HCT116 (cell line): ENCODE data around the gene IL1RL1.

ENCODE experiments used
- CEBPB ChIP-seq: IDR thresholded peaks from 2 replicates; pipeline ENCODE4 v1.6.1; 2012; ENCODE audit warnings: low read depth
- EZH2 ChIP-seq: fragments of 200-600 bp; sonication (generic); IDR thresholded peaks from 2 replicates; pipeline ENCODE4 v1.6.1; 2017; ENCODE audit warnings: antibody characterized with exemption, mixed run types
- POLR2A ChIP-seq: IDR thresholded peaks from 2 replicates; pipeline ENCODE4 v1.7.0; 2011; ENCODE audit warnings: borderline replicate concordance; ENCODE audit not compliant: insufficient read depth, insufficient read length; ENCODE audit errors: extremely low read depth
- POLR2AphosphoS5 ChIP-seq: IDR thresholded peaks from 2 replicates; pipeline ENCODE4 v1.6.1; 2011; ENCODE audit warnings: mild to moderate bottlenecking, low read depth, low read length, moderate library complexity
- SIN3A ChIP-seq: IDR thresholded peaks from 2 replicates; pipeline ENCODE4 v1.6.1; 2012; ENCODE audit warnings: low read depth
- SRF ChIP-seq: IDR thresholded peaks from 2 replicates; pipeline ENCODE4 v1.6.1; 2012; ENCODE audit warnings: low read depth
- YY1 ChIP-seq: IDR thresholded peaks from 2 replicates; pipeline ENCODE4 v1.6.1; 2011; ENCODE audit warnings: low read length, low read depth, moderate library complexity, mild to moderate bottlenecking; ENCODE audit not compliant: insufficient replicate concordance; ENCODE audit errors: extremely low read depth
- TF ChIP-seq, protein P1 (sequence below): IDR thresholded peaks from 2 replicates; pipeline ENCODE4 v1.6.1; 2011; ENCODE audit warnings: mild to moderate bottlenecking, low read length, moderate library complexity; ENCODE audit not compliant: insufficient replicate concordance; ENCODE audit errors: extremely low read depth
- TF ChIP-seq, protein P2 (sequence below), 3 experiments: fragments of 200-600 bp in 1 of 3; sonication (generic) in 1 of 3; IDR thresholded peaks in 2 of 3; conservative IDR thresholded peaks in 1 of 3; 2 replicates each; pipeline ENCODE4 v1.5.1; 2012 to 2017; ENCODE audit warnings: low read depth in 2 of 3, low read length in 2 of 3, antibody characterized with exemption in 1 of 3, borderline replicate concordance in 1 of 3, control low read depth in 1 of 3, mild to moderate bottlenecking in 1 of 3, mixed read lengths in 1 of 3, mixed run types in 1 of 3, moderate library complexity in 1 of 3; ENCODE audit not compliant: insufficient read depth in 1 of 3

DNA sequence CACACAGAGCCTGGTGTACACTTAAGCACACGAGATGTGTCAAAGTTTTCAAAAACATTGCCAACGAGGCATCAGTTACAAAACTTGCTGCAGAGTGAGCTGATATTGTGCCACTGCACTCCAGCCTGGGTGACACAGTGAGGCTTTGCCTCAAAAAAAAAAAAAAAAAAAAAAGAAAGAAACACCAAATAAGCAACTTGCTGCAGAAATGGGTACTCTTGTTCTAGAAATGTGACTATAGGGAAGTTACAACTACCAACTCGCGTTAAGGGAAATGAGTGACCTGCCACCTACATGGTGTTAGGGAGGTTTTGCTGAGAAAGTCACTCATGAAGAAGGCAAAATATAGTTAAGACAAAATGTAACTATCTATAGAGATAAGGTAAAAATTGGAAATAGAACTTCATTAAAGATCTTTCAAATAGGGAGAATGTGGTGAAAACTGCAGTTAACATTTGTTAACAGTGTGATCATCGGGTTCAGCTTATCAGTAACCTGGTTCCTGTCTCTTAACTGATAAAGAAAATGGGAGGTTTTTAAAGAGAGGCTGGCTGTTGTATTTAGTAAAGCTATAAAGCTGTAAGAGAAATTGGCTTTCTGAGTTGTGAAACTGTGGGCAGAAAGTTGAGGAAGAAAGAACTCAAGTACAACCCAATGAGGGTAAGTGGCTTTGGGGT lies at the start of gene IL1RL1:
- TF ChIP-seq EZH2 = no peak
- TF ChIP-seq POLR2AphosphoS5 = no peak
- no peak for TF ChIP-seq SRF
- TF ChIP-seq, protein P1, sequence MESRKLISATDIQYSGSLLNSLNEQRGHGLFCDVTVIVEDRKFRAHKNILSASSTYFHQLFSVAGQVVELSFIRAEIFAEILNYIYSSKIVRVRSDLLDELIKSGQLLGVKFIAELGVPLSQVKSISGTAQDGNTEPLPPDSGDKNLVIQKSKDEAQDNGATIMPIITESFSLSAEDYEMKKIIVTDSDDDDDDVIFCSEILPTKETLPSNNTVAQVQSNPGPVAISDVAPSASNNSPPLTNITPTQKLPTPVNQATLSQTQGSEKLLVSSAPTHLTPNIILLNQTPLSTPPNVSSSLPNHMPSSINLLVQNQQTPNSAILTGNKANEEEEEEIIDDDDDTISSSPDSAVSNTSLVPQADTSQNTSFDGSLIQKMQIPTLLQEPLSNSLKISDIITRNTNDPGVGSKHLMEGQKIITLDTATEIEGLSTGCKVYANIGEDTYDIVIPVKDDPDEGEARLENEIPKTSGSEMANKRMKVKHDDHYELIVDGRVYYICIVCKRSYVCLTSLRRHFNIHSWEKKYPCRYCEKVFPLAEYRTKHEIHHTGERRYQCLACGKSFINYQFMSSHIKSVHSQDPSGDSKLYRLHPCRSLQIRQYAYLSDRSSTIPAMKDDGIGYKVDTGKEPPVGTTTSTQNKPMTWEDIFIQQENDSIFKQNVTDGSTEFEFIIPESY = no peak
- TF ChIP-seq CEBPB = no peak
- no peak for TF ChIP-seq YY1
- TF ChIP-seq, protein P2, sequence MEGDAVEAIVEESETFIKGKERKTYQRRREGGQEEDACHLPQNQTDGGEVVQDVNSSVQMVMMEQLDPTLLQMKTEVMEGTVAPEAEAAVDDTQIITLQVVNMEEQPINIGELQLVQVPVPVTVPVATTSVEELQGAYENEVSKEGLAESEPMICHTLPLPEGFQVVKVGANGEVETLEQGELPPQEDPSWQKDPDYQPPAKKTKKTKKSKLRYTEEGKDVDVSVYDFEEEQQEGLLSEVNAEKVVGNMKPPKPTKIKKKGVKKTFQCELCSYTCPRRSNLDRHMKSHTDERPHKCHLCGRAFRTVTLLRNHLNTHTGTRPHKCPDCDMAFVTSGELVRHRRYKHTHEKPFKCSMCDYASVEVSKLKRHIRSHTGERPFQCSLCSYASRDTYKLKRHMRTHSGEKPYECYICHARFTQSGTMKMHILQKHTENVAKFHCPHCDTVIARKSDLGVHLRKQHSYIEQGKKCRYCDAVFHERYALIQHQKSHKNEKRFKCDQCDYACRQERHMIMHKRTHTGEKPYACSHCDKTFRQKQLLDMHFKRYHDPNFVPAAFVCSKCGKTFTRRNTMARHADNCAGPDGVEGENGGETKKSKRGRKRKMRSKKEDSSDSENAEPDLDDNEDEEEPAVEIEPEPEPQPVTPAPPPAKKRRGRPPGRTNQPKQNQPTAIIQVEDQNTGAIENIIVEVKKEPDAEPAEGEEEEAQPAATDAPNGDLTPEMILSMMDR (IDR thresholded peaks at IDR 0.05 in 2 of 3, conservative IDR thresholded peaks at IDR 0.05 in 1 of 3; ENCODE audit: borderline replicate concordance in 1 of 3, insufficient read depth in 1 of 3, low read depth in 2 of 3, low read length in 2 of 3) = no peak
- TF ChIP-seq POLR2A = no peak
- no peak for TF ChIP-seq SIN3A
